Measurements from ENCODE around the gene OSBP2.

Gene OSBP2

DNA sequence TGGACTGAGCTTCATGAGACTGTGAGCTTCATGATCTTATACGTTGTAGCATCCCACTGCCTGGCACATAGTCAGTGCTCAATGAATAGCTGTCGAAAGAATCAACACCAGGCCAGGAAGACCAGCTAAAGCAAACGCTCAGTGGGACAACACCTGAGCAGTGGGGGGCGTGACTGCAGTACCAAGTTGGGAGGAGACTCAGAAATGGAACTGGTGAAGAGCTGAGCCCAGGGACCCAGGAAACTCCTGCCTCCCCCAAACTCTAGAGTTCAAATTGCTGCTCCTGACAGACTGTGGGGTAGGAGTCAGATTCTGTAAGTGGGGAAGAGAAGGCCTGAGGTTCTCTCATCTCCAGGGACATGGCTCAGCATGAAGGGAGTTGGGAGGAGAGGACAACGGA is 214.6 kb downstream of the OSBP2 start:
- no peak for DNase-seq

DNA sequence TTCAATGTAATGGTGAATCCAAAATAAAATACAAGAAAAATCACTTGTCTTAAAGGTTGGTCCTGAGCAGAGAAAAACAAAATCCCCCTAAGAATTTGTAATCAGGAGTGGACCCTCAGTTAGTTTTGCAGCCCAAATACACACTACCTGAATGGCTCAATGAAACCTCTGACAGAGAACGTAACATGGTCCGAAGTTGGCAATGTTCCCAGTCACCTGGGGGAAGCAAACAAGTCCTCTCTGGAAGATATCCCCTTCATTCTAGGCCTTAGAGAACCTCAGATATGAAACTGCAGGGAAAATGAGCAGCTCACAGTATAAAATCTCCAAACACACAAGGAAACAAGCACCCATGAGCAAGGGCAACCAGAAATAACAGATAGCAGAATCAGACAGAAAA is 215.7 kb downstream of the OSBP2 start:
- no peak for DNase-seq

DNA sequence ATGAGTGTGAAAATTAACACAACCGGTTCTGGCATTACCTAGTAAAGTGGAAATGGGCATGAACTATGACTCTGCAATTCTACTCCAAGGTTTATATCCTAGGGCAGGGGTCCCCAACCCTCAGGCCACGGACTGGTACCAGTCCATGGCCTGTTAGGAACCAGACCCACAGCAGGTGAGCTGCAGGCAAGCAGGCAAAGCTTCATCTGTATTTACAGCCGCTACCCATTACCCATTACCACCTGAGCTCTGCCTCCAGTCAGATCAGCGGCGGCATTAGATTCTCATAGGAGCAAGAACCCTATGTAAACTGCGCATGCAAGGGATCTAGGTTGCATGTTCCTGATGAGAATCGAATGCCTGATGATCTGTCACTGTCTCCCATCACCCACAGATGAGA is 224.1 kb downstream of the OSBP2 start:
- DNase-seq, result no peak

DNA sequence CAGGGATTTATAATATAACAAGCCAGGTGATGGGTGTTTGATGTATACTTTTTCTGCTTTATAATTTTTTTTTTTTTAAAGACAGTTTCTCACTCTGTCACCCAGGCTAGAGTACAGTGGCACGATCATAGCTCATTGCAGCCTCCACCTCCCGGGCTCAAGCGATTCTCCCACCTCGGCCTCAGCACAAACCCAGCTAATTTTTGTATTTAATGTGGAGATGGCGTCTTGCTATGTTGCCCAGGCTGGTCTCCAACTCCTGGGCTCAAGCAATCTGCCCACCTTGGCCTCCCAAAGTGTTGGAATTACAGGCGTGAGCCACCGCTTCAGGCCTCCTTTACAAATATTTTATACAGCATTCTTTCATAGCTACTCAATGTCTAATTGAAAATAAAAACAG is 225.3 kb downstream of the OSBP2 start:
- no peak for DNase-seq

DNA sequence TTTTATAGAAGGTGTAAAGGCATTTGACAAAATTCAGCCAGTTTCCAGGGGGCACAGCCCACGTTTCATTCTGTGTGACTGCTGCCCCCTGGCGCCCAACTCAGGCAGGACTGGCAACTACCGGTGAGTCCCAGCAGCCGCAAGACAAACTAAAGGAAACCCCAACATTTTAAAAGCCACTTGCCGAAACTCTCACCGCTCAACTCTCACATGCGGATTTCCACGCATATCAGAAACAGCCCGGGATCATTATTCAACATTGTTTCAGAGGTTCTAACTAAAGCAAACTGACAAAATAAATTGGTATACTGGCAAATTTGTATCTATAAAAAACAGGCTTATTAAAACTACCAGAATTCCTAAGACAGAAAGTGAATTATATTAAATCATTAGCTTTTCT is 225.7 kb downstream of the OSBP2 start:
- peak; percentile 58 to 83 (median 68) for DNase-seq

DNA sequence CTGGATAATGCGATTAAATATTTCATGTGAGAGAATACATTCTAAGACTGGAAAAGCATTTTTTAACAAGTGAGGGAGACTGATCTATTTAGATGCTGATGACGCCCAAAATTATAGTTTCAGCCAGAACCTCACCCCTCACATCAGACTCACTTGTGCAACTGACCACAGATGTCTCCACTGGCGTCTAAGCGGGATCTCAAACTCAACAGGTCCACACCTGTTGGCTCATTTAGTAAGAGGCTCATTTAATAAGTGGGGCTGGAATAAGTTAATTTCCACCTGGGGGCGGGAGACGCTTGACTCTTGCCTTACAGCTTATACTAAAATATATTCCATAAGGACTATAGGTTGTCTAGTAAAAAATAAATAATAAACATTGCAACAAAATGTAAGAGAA is 226.4 kb downstream of the OSBP2 start:
- DNase-seq, result no peak

DNA sequence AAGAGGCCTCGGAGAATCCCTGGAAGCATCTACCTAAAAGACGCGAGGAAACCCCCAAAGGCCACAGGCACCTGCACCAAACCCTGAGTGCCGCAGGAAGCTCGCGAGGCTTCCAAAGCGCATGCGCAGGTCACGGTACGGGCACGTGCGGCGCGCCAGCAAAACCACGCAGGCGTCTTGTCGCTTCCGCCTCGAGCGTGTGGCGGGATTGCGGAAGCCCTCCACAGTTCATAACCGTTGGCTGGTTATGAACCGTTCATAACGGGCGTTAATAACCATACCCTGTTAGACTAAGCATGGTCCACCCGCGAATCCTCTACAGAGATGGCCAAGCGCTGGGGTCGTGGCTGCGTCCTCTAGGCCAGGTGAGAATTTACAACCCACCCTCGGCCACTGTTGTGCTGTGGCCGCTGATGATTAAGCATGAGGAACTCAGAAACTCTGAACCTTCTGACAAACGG is 227.5 kb downstream of the OSBP2 start:
- peak; percentile 73 to 79 (median 76) for DNase-seq

DNA sequence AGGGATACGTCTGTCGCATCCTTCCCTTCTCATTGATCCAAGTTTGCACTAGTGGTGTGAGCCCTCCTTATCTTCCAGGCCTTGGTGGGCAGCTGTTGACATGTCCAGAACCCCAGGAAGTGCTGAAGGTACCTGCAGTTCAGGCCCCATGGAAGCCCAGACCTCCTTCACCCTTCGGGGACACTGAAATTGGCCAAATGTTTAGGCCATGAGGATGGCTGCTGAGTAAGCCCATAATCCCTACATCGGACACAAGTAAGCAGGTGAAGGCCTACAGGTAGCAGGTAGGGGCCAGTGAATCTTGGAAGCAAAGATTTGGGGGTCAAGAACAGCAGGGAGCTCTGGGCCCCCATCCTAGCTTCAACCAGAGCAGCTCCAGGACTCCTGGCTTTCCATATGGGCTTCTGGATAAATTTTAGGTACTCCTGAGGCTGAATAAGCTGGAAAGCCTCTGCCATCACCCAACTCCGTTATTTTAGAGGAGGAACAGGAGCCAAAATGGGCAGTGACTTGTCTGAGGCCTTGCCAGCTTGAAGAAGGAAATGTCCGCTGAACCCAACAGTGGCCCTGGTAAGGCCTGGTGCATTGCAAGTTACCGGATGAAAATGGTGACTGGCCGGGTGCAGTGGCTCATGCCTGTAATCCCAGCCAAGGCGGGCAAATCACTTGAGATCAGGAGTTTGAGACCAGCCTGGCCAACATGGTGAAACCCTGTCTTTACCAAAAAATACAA is 228.7 kb downstream of the OSBP2 start:
- DNase-seq, result no peak

DNA sequence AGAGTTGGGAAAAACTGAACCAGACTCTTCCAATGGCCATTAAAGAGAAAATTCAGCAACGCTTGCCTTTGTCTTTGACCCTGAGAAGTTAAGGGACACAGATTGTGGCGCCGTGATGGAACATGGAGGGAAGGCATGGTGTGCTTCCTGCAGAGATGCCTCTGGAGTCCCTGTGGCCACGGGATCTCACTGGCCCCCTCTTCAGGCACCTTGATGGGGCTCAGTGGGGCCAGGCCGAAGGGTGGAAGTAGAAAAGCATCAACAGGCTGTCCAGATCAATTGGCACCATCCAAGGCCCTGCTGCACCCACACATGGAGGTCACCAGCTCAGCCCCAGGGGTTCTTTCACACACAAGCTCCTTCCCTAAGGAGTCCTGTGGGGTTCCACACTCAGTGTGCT is 231.0 kb downstream of the OSBP2 start:
- no peak for DNase-seq

DNA sequence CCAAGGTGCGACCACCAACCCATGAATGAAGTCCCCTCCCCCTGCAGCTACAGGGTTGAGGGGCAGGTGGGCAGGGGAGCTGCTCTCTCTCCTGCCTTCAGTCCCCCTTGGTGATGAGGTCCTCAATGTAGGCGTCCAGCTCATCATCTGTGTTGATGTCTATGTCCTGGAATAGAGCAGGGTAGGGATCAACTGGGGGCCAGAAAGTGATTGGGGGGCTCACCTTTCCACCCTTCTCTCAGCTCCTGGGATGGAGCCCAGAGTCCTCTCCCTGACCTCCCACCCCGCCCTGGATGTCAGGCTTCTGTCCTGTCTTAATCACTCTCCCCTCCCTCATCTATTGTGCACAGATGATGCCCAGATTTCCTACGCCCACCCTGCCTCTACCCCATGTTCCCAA is 232.0 kb downstream of the OSBP2 start:
- no peak for DNase-seq

DNA sequence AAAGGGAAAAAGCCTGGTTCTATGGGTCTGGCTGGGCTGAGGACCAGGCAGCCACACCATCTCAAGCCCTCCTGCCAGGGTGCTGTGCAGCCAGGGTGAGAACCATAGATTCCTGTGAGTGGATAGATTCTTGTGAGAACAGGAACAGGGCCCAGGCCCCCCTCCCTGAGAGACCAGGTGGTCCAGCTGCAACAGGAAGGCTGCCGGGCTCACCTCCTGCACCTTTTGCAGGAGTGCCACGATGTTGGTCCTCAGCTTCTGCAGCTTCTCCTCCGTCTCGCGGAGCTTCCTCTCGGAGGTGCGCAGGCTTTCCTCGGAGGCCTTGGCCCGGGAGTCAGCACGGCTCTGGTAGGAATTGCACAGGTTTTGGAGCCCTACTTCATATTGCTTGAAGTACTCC is 233.1 kb downstream of the OSBP2 start:
- no peak for DNase-seq

DNA sequence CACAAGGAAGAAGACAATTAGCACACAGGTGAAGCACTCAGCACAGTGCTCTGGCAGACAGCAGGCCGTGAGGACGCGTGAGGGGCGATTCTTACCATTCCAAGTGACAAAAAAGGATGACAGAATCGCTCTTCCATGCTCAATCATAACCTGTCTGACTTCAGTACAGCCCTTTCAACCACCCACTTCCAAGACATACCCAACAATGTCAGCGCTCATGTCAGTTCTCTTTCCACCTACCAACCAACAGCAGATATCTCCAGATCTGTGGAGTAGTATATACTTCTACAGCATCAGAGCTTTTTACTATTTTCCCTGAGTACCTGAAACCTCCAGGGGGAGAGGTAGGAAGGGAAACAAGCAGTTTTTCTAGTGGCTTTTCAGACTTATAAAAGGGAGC is 233.7 kb downstream of the OSBP2 start:
- DNase-seq, result no peak

DNA sequence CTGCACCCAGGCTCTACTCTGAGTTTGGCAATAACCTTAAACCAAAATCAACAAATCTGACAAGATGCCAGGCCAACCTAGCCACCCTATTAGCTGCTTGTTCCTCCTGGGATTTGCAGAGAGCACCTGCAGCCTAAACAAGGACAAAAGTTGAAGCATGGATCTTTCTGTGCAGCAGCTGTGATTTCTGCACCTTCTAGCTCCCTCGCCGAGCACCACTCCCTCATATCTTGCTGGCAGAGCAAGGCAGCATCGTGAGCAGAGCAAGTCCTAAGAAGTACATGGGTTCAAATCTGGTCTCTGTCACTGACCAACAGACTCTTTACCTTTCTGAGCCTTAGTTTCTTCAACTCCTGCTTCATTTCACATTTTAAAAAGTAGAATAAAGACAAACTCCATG is 235.6 kb downstream of the OSBP2 start:
- DNase-seq, result no peak

DNA sequence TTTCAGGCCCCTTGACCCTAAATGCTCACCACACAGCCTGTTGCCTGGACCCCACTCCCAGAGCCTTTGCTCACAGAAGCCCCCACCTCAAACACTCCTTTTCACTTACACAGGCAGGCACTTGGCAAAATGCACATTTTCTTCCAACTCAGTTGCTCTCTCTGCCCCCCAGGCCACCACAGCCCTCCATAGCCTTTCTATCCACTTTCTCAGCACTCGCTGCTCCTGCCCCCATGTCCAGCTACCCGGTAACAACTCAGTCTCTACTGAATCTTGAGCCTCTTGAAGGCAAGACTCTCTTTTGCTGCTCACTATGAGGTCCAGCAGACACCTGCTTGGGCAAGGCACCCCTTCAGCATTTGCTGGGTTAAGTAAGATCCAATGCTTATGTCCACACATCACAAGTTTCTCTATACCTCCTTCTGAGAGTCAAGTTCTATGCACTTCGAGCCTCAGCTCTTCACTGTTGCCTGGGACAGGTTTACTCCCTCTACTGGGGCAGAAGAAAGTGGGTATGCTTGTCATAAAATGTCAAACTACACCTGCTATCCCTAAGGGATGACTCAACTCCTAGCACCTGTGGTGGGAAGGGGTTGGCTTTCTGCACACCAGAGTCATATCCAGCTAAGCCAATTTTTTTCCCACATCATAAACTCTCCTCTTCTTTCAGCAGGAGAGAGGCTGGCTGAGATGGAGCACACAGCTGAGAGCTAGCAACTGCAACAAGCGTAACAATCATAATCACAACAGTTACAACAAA is 237.0 kb downstream of the OSBP2 start:
- DNase-seq, result no peak

DNA sequence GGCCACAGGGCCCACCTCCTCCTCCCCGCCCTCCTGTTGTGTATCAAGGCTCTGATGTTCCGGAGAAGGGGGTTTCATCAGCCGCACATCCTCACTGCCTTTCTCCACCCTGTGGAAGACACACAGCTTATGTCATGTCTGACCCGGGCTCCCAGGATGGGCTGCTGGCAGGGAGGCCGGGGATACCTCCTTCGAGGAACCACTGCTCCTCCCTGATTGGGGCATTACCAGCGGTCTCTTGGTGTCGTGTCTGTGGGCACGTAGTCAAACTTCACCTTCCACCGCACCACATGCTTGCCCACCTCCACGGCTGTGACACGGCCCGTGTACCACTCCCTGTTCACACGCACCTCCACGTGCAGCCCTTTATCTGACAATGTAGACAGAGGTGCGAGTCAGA is 238.0 kb downstream of the OSBP2 start:
- DNase-seq, result no peak

DNA sequence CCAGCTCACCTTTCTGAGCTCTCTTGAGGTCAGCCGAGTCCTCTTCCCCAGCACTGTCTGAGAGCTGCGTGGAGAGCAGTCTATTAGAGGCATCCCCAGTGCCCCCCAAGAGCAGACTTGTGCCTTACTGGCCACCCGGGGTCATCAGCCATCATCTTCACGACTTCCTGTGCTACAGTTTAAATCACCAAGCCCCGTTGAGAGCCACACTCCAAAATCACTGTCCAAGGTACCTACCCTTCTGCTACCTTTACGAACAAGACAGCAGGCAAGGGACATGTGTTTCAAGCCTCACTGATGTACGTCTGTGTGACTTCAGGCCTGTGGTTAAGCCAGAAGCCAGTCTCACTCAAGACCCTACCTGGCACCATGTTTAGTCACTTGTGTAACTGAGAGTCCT is 238.8 kb downstream of the OSBP2 start:
- DNase-seq, result no peak

DNA sequence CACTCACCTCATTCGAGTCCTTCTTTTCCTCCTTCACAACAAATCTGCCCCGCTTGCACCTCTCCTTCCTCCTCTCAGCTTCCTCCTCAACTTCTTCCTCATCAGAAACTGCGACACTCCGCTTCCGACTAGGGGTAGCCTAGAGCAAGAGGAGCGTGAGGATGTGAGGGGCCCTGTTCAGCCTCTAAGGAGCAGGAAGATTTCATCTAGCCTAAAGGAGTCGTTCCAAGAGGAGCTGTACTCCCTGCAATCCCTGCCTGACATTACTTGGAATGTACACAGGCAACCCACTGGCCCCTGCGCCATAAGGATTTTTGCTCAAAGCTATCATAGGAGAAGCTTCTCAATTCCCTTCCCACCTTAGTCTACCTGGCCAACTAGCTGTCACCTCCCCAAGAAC is 239.4 kb downstream of the OSBP2 start:
- DNase-seq, result no peak

DNA sequence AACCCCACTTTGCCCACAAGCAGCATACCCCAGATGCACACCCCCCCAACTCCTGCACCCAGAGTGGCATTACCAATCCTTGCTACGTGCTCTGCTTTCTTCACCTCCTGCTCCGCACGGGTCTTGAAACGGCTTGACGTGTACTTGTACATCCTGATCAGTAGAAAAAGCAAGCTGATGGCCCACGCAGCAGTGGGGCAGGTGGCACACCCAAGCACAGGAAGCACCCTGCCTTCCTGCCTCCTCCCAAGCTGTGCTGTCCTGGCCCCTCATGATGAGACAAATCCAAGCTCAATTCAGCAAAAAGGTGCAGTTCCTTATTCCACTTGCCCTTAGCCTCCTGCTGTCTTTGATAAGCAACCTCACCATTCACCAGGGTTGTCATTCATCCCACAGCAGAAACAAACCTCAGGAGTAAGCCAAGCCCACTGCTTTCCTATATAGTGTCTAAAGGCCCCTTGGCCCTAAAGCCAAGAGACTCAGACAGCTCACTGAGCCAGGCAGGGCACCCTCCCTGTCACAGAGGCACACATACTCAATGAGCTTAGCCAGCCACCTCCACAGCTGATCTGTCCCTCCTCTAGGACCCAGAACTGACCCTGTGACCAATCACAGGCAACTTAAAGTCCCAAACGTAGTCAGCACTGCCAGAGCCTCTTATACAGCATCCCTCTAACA is 246.2 kb downstream of the OSBP2 start:
- peak in 3 of 5 donors; percentile 20 to 67 (median 31) for DNase-seq

DNA sequence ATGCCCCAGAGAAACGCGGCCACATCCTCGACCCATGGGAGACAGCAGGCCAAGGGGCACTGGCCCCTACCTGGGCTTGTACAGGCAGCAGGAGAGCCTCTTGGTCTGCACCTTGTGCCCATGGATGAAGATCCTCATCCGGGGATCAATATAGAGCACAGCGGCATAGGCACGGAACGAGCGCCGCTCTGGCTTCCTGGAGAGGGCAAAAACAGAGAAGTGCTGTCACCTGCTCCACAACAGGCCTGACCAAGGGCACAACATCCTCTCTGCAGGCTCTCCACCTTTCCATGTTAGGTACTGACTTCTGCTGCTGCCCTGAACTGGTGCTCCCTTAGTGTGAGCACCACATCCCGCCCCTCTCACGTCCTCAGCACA is 246.7 kb downstream of the OSBP2 start:
- DNase-seq, result no peak

DNA sequence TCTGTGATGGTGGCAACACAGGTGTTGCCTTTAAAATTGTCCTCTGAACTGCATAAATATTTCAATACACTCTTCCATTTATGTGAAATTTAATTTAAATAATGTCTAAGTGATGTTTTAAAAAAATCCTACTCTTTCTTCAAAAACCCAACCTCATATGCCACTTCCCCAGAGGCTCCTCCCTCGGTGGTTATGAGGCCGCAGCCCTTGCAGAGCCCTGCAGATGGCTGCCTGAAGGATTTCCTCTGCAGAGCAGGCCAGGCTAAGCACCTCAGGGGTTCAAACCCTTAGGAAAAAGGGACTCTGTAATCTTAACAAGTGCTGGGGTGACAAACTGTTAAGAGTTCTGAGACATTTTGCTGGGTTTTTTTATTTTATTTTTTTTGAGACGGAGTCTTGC is 248.7 kb downstream of the OSBP2 start:
- peak; percentile 26 to 62 (median 47) for DNase-seq

DNA sequence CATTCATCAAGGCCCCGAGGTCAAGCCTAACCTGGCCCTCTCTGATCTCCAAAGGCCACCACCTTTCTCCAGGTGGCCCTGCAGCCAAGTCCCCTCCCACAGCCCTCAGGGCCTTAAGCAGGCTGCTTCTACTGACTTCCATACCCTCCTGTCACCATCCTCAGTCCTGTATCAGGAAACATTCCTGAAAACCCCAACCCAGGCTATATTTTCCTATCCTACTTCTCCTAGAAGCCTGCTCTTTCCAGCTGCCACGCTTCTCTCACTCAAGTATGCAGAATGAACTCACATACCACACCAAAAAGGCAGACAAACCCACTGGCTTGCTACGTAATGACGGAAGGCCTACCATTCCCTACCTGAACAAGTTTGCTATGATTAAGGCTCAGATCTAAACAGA is 250.3 kb downstream of the OSBP2 start:
- DNase-seq, result no peak

DNA sequence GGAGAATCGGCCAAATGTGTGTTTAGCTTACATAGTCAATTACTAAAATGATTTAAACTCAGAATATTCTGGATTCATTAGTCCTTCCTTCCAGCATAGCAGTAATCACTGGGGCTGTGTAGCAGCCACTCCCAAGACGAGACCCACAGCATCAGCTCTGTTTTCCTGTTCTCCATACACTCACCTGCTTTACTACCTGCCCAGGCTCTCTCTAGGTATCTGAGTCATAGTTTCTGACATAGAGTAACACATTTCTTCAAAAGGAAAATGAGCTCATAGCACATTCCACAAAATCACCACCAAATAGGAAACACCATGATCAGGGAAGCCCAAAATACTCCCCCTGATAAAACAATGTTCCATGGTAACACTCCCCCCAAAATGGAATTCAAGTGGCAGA is 251.0 kb downstream of the OSBP2 start:
- no peak for DNase-seq

DNA sequence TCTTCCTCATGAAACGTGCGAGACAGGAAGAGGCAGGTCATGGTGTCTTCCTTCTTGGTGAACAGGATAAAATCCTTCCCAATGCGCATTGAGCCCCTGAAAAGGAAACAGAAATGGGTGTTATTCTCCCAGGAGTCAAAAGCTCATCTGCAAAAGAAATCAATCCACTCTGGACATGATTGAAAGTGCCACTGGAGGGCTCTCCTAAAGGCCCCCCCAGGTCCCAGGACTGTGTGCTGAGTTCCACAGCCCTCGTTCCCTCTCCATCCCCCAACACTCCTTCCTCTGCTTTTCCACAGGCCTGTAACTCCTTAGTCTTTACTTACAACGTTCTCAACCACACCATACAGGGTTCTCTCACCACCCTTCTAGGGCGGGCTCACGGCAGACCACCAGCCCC is 251.7 kb downstream of the OSBP2 start:
- DNase-seq, result no peak

Data from T-helper 1 cell (primary cell).